ENCODE results near the gene ADCY3.

DNA sequence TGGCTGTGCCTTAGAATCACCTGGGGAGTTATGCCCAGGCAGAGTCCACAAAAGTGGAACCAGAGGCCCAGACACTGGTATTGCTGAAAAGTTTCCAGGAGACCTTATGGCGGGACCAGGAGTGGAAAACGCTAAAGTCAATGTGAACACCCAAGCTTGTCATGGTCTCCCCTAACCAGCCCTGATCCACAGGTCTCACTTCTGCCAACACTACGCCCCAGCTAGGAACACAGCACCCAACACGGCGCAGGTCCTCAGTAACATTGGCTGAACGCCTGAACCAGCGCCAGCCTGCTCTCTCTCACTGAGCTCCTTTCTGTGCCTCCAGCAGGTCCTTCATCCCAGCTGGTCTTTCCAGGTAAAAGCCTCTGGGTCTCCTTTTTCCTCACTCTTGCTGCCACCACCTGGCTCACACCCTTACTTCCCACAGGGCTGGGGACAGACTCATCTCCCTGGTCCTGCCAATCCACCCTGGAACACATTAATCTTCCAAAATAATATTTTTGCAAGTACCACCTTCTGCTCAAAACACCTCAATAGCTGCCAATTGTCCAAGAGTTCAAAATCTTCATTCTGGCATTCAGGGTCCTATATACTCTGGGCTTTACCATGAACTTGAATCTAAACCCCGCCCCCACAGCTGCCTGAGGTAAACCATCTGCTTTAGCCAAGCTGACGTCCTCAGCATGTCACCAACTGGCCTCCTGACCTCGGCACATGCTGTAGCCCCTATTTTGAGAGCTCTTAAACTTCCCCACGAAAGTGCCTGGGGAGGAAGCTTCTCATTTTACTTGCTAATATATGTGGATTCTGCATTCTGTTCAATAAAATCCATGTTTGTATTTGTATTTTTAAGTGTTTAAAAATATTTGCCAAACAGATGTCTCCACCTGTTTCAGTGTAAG is 34.6 kb downstream of the ADCY3 start:
- TF ChIP-seq CTCF (optimal IDR thresholded peaks at IDR 0.05 in 1 of 3, IDR thresholded peaks at IDR 0.05 in 1 of 3, conservative IDR thresholded peaks at IDR 0.05 in 1 of 3; ENCODE audit: extremely low read depth in 1 of 3, insufficient read depth in 2 of 3, low read length in 3 of 3): no peak
- TF ChIP-seq EZH2 (IDR thresholded peaks at IDR 0.05; ENCODE audit: low read length): no peak

All from keratinocyte (primary cell).